RKO (cell line): ENCODE results near the gene CD109.
"Not testable (repeated sequence)": the region's sequence is repeated elsewhere in the genome, so short reads cannot be mapped to it uniquely, and the experiment has no call there.

ENCODE experiments used
- DNase-seq: peaks from one replicate; pipeline ENCODE4 v3.0.0-alpha.2; 2016; ENCODE audit warnings: low spot score

The CD109 gene

DNA sequence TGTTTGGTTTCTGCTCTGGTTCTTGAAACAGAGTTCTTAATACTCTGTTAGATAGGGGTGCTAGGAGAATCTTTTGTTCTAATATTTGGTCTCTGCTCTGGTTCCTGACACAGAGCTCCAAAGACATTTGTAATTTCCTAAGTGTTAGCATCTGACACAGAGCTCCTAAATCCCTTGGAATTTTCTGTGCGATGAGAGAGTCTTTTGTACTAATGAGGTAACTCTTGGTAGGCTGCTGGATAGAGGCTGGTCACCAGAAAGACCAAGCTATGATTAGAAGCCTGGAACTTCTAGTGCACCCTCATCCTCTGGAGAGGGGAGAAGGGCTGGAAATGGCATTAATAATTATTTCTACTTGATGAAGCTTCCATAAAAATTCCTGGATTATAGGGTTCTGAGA, 7.7 kb upstream of the CD109 start:
- no peak for DNase-seq

DNA sequence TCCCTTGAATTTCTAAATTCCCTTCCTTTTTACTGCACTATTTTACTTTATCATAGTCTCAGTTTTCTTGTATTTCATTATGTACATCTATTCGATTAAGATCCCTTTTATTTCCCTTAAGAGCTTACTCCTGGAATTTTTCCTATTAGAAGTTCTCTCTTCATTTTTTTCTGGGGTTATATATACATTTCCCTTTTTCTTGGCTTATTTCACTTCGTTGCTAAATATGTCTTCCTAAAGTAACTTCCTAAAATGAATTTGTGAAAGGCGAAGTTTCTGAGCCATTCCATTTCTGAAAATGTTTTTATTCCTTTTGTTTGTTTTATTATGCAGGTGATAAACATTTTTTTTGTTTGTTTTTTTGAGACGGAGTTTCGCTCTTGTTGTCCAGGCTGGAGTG, 5.9 kb upstream of the CD109 start:
- no peak for DNase-seq

DNA sequence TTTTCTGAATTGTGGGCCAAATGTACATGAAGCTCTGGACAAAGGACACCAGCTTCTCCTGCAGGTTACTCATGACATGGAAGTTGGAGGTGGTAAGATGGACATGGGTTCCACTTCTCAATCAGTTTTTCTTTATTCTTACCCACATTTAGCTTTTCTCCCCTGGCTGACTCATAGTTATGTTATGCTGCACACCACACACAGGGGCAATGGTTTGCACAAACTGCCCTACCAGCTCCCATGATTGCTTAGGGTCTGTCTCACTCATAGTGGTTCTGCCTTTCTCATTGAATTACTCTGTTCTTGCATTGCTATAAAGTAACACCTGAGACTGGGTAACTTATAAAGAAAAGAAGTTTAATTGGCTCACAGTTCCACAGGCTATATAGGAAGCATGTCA, 4.5 kb upstream of the CD109 start:
- DNase-seq, result no peak

DNA sequence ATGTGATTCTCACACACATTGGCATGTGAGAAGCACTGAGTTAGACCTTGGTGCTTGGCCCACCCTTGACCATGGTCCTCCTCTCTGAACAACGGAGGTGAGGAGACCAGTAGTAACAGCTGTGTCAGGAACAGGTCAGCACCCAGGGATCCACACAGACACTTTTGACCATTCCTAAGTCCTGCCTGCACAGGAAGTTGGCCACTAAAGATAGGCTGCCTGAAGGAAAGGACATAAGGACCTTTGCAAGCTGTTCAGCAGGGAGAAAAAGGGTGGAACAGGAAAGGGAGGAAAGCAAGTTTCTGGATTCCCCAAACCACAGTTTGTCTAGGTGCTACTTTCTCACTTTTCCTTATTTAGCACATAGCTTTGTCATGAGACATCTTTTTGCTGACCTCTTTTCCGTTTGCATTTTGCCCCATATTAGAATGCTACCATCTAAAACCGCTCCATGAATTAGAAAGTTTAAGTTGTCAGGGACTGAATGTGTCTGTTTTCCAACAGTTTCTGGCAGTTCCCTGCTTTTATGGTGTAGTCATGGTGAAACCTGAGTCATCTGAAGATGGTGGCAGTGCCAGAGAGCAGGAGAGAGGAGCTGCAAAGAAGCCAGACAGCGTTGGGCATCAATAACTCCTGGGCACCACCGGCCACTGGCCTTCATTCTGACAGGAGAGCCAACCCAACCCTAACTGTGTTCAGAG, 1.1 kb upstream of the CD109 start:
- peak; percentile 6 for DNase-seq

DNA sequence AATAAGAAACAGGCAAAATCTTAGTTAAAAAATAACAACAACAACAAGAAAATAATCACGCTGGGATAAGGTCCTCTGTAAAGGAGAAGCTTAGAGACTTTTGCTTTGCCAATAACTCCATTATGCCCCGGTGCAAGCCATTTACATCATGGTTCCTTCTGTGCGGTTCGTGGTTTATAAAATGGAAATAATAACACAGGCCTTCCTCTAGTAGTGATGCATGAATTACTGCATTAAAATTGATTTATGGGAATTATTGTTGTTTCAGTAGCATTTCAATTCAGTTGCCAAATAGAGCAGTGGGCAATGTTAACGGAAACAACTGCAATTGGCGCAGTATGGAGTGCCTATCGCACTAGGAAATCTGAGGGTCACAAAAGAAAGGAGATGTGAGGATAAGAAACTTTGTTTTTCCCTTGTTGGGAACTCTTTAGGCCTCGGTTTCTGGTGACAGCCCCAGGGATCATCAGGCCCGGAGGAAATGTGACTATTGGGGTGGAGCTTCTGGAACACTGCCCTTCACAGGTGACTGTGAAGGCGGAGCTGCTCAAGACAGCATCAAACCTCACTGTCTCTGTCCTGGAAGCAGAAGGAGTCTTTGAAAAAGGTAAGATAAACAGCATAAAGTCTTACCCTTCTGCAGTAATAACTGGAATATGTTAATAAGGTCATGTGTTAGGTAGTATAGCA, 1.1 kb downstream of the CD109 start:
- no peak for DNase-seq

GRCh38 chr6:73699676-73700459, 3.9 kb downstream of the CD109 start:
- no peak for DNase-seq

DNA sequence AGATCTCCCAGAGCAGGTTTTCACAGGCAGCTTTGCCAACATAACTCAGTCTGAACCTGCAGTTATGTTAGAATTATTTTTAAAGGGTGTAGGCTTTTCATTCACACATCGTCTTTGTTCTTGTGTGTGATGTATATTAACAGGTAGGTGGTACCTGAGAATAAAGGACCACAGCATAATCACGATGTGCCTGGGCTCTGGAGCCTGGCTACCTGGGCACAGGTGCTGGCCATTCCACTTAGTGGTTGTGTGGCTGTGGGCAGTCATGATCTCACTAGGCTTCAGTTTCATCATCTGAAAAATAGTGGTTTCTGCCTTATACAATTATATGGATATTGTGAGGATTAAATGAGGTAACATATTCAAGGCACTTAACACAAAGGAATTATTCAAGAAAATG, 6.4 kb downstream of the CD109 start:
- DNase-seq, result no peak

DNA sequence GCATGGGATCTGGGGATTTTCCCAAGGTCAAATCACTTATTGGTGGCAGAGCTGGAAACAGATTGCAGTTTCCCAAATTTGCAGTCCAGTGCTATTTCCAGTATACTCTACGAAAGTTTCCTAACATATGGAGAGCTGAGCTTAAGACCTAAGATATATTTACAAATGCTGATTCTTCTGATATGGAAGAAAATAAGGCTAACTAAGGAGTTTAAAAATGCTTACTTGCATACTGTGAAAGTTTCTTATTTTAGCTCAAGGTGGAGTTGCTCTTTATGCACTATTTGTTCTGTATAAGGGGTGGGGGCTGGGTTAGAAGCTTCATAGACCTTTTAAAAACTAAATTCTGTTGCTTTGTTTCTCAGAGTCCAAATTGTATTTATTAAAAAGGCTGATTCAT, 7.5 kb downstream of the CD109 start:
- DNase-seq, result no peak

DNA sequence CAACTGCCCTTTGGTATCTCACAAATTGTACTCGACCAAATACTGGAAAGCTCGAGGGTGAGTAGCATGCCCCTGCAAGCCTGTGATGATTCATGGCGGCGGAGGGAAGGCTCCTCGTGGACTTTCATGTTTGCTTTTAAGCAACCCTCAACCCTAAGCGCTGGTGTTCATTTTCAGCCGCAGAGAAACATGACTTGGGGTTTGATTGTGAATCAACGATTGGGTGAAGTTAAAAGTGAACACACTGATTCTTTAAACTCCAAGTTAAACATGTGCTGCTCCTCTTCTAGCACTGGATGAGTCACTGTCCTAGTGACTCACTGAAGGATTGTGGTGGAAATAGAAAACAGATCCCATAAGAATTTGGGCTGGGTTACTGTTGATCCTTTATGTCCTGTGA, 8.3 kb downstream of the CD109 start:
- DNase-seq, result peak; percentile 85

DNA sequence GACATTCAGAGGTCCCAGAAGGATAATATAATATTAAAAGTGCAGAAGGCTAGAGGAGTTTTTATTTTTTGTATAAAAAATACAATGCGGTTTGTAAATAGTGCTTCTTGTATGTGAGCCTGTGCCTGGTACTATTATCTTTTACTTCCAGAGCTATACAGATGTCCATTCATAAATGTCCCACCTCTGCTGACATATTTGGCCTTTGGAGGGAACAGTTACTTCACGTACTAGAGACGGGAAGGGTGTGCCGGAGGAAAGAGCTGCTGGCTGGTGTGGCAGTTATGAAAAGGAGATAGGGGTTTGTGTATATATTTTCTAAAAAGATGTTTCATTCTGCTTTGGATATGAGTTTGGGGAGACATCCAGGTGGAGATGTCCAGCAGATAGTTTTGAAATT, 8.8 kb downstream of the CD109 start:
- no peak for DNase-seq

- DNase-seq, result no peak
Measured at GRCh38 chr6:73706971-73707370, 11.0 kb downstream of the CD109 start.

GRCh38 chr6:73710470-73710869, 14.5 kb downstream of the CD109 start:
- DNase-seq, result peak; percentile 37

DNA sequence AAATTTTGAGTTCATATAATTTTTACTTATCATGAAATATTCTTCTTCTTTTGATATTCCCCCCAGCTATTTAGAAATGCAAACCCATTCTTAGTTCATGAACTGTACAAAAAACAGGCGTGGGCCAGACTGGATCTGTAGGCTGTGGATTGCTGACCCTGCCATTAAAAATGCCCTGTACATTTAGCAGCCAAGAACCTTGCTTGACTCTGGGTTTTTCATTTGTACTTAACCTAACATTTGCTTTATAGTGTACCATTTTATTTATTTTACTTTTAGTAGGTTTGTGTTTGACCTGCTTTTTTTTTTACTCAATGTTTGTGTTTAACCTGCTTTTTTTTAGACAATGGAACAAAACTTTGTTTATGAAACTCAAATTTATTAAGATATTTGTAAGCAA, 14.9 kb downstream of the CD109 start:
- no peak for DNase-seq

GRCh38 chr6:73712535-73713173, 16.7 kb downstream of the CD109 start:
- DNase-seq, result no peak

DNA sequence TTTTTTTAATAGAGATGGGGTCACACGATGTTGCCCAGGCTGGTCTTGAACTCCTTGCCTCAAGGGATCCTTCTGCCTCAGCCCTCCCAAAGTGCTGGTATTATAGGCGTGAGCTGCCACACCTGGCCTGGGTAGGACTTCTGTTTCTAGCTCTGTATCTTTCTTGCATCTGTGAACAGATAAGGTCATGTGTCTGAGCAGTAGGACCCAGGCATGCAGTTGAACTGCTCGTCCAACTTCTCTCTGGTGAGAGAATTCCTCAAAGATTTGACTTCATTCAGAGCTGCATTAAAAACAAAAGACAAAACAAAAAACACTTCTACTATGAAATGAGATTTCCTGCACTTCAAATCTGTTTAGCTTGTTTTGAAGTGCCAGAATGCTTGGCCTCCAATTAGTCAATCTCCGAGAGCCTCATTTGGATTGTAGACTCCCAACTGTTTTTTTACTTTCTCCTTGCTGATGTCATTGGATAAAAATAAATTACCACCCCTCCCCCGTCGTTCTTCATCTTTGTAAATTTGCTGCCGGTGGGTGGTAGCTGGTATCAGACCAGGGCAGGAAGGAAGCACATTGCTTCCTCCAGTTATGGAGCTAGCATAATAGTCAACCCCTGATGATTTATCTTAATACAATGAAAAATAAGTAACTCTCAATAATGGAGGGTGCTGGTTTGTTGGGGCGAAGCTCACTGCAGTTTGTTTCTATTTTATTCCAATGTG, 17.6 kb downstream of the CD109 start:
- no peak for DNase-seq

GRCh38 chr6:73715111-73715508, 19.1 kb downstream of the CD109 start:
- DNase-seq, result peak; percentile 59

DNA sequence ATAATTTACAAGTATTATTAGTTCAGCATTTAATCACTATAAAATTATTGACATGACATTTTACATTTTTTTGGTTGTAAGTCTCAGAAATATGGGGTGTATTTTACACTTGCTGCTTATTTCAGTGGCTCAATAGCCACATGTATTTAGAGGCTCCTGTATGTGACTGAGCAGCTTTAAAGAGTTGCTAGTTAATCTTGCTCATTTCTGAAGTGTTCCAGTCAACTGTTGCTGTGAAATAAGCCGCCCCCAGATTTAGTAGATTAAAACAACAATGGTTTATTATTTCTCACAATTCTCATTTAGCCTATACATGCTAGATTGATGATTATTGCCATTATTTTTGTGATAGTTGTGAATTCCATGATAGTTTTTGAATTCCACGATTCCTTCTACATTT, 23.0 kb downstream of the CD109 start:
- no peak for DNase-seq

GRCh38 chr6:73722318-73723060, 26.5 kb downstream of the CD109 start:
- DNase-seq, result peak; percentile 95

- DNase-seq, result not testable (repeated sequence)
Measured at GRCh38 chr6:73723480-73723879, 27.5 kb downstream of the CD109 start.

- no peak for DNase-seq
Measured at GRCh38 chr6:73724389-73724788, 28.4 kb downstream of the CD109 start.

DNA sequence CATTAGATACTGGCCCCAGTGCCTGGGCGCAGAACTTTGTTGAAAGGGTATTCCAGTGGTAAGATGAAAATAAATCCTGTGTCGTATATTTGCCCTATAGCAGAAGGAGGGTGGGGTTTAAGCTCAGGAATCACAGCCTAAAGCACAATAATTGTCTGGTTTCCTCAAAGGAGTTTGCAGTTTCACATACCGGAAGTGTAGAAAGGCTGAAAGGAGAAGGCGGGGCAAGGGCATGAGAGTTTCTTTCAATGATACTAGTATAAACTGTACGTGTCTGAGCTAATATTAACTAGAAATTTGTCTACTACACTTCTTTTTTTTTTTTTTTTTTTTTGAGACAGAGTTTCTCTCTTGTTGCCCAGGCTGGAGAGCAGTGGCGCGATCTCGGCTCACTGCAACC, 29.2 kb downstream of the CD109 start:
- not testable (repeated sequence) for DNase-seq
